Body of pancreas (tissue), 4 donors: ENCODE results near the gene SHROOM2. TPM values are rescaled to one million over a fixed set of nuclear protein-coding genes. Genes with fewer than 3 reads are reported as not detected.

Source experiments
- ATAC-seq: fragments of 150-250 bp; one replicate; pipeline ENCODE4 v1.9.1; 2016
- DNase-seq, 4 donors: peaks; one replicate each; pipeline ENCODE4 v3.0.0-alpha.2; 2019
- H3K27ac ChIP-seq, 4 donors: fragments of 200-600 bp; sonication (generic); 1 replicate in 3 of 4; 2 replicates in 1 of 4; pipeline versions ENCODE4 v1.5.1 to v1.6.1; 2016 to 2019; ENCODE audit warnings: mild to moderate bottlenecking in 1 of 4, mixed read lengths in 1 of 4, moderate library complexity in 1 of 4
- H3K27me3 ChIP-seq, 2 donors: fragments of 200-600 bp; sonication (generic); one replicate each; pipeline ENCODE4 v1.6.0; 2016; ENCODE audit warnings: mild to moderate bottlenecking in 1 of 2
- H3K36me3 ChIP-seq, 2 donors: fragments of 200-600 bp; sonication (generic); replicated peaks in 1 of 2; 2 replicates each; pipeline ENCODE4 v1.5.1; 2016; ENCODE audit warnings: low read depth in 2 of 2; ENCODE audit not compliant: insufficient read depth in 1 of 2
- H3K4me1 ChIP-seq: fragments of 200-600 bp; sonication (generic); one replicate; pipeline ENCODE4 v1.6.0; 2016
- H3K4me3 ChIP-seq, 2 donors: fragments of 200-600 bp; sonication (generic); 1 replicate in 1 of 2; 2 replicates in 1 of 2; pipeline ENCODE4 v1.5.1; 2016 to 2019
- H3K9me3 ChIP-seq, 3 donors: fragments of 200-600 bp; sonication (generic); 1 replicate in 2 of 3; 2 replicates in 1 of 3; pipeline ENCODE4 v1.5.1; 2016
- CTCF ChIP-seq, 7 experiments: fragments of 450-650 bp in 4 of 7; fragments of 200-600 bp in 3 of 7; sonication (generic) in 3 of 7; IDR thresholded peaks; one replicate each; pipeline ENCODE4 v1.5.1; 2016 to 2019; ENCODE audit warnings: antibody characterized with exemption in 7 of 7
- POLR2A ChIP-seq, 3 donors: fragments of 450-650 bp; IDR thresholded peaks; one replicate each; pipeline ENCODE4 v1.6.1; 2016; ENCODE audit warnings: antibody characterized with exemption in 3 of 3, mild to moderate bottlenecking in 2 of 3
- WGBS, 2 donors: methylation state at CpG; one replicate each; pipeline ENCODE4 v1.1.5; 2017; 5-methylcytosine and 5-hydroxymethylcytosine counted together
- intact Hi-C: fragments of 100-400 bp; cut with DNase I; formaldehyde crosslinking; loops from one replicate; pipeline ENCODE4 v1.15.1; 2023
- total RNA-seq, 2 donors: library from RNA; depleted of rRNA; stranded (reverse); fragments of >200 nt; gene quantifications; one replicate each; pipeline ENCODE4 v1.1.0, GENCODE V29; 2016

The SHROOM2 gene
- total RNA-seq, 2 donors from 2014 or later: 9.9 TPM

- no peak for TF ChIP-seq CTCF (IDR thresholded peaks at IDR 0.05)
- TF ChIP-seq POLR2A (IDR thresholded peaks at IDR 0.05): no peak
- 65 to 91% methylated on average over 5 to 7 of the region's 7 CpGs for WGBS, 2 donors
- intact Hi-C loops: no loop called here
Observed at GRCh38 chrX:9781941-9782340, 4.3 kb upstream of the SHROOM2 start.

GRCh38 chrX:9784332-9784731 is 1.9 kb upstream of the SHROOM2 start:
- intact Hi-C loops: no loop called here
- WGBS, 2 donors: 97 to 98% methylated on average over 5 to 6 of the region's 8 CpGs
- DNase-seq: no peak
- ATAC-seq: no peak
- no peak overlapping the region for H3K4me3 ChIP-seq
- no peaks in the 10 kb centered on the region for H3K27me3 ChIP-seq
- H3K4me1 ChIP-seq: peaks cover 10% of the 10 kb centered on the region
- no peaks in the 10 kb centered on the region for H3K36me3 ChIP-seq
- H3K9me3 ChIP-seq: no peaks in the 10 kb centered on the region
- no peak overlapping the region for H3K27ac ChIP-seq
- TF ChIP-seq CTCF (IDR thresholded peaks at IDR 0.05) (no peak), POLR2A (IDR thresholded peaks at IDR 0.05) (no peak)

More at GRCh38 chrX:9781941-9782340, 4.3 kb upstream of the SHROOM2 start:
- Histone ChIP-seq H3K4me1 (no peaks in the 10 kb centered on the region), H3K9me3 (no peaks in the 10 kb centered on the region), H3K36me3 (no peaks in the 10 kb centered on the region), H3K27ac (no peak overlapping the region), H3K27me3 (no peaks in the 10 kb centered on the region), H3K4me3 (no peak overlapping the region)
- DNase-seq: no peak
- ATAC-seq: no peak

- Histone ChIP-seq H3K4me1 (peaks cover 19% of the 10 kb centered on the region), H3K27me3 (no peaks in the 10 kb centered on the region), H3K9me3 (no peaks in the 10 kb centered on the region), H3K36me3 (no peaks in the 10 kb centered on the region), H3K4me3 (peak overlapping the region in 1 of 2 donors; percentile 12), H3K27ac (peak overlapping the region in 3 of 4 donors; percentile 17 to 69 (median 62))
- DNase-seq (peak in 1 of 4 donors; percentile 43), ATAC-seq (peak; percentile 36)
- intact Hi-C loops: no loop called here
- TF ChIP-seq POLR2A (IDR thresholded peaks at IDR 0.05) (no peak), CTCF (IDR thresholded peaks at IDR 0.05) (no peak)
- 27 to 66% methylated on average over 5 to 11 of the region's 58 CpGs for WGBS, 2 donors
Observed at GRCh38 chrX:9785254-9785943, 830 bp upstream of the SHROOM2 start.

- Histone ChIP-seq H3K27me3 (no peaks in the 10 kb centered on the region), H3K27ac (peak overlapping the region; percentile 35 to 77 (median 70)), H3K9me3 (no peaks in the 10 kb centered on the region), H3K4me1 (peaks cover 19% of the 10 kb centered on the region), H3K4me3 (peak overlapping the region; percentile 13 to 25), H3K36me3 (no peaks in the 10 kb centered on the region)
- WGBS, 2 donors: 2 to 8% methylated on average over 7 to 38 of the region's 45 CpGs
- TF ChIP-seq POLR2A (IDR thresholded peaks at IDR 0.05): peak in 1 of 3 donors; percentile 22
- TF ChIP-seq CTCF (IDR thresholded peaks at IDR 0.05): no peak
- intact Hi-C loops: no loop called here
- ATAC-seq: peak; percentile 60
- DNase-seq: peak; percentile 13 to 48 (median 32)
Observed at GRCh38 chrX:9786798-9787635, 788 bp downstream of the SHROOM2 start.
